Measurements from ENCODE around the gene TYW5.

DNA sequence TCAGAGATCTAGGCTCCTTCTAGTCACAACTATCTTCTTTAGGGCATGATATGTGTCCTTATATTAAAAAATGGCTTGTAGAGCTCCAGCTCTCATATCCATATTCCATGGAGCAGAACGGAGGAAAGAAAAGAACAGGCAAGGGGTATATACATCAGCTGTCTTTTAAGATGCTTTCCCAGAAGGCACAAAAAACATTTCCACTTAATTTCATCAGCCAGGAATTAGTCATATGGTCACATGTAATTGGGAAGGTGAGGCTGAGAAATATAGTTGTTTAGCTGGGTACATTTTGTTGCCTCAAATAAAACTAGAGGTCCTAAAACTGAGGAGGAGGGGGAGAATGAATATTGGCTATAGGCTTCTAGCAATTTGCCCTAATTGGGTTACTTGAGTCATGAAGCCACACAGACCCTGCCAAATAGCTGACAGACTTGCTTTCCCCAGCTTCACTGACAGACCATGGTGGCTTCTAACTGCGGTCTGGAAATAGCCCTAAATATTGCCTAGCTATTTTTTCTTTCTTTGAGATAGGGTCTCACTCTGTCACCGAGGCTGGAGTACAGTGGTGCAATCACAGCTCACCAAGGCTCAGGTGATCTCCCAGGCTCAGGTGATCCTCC is 20.1 kb upstream of the TYW5 start:
- no peak for TF ChIP-seq CTCF (IDR thresholded peaks at IDR 0.05; ENCODE audit: low read length)
- TF ChIP-seq EZH2 (IDR thresholded peaks at IDR 0.05; ENCODE audit: borderline replicate concordance, low read length) = no peak

All from OCI-LY1 (cell line).